Activated CD8-positive, alpha-beta memory T cell treated with anti-CD3 and anti-CD28 coated beads for 4 hours (primary cell): ENCODE measurements around the gene PRR5L.
"Not testable (repeated sequence)": the region's sequence is repeated elsewhere in the genome, so short reads cannot be mapped to it uniquely, and the experiment has no call there.

Source experiments
- DNase-seq, 2 donors: peaks; one replicate each; pipeline ENCODE4 v3.0.0-alpha.2; 2020; ENCODE audit warnings: low read depth in 2 of 2

PRR5L gene

DNA sequence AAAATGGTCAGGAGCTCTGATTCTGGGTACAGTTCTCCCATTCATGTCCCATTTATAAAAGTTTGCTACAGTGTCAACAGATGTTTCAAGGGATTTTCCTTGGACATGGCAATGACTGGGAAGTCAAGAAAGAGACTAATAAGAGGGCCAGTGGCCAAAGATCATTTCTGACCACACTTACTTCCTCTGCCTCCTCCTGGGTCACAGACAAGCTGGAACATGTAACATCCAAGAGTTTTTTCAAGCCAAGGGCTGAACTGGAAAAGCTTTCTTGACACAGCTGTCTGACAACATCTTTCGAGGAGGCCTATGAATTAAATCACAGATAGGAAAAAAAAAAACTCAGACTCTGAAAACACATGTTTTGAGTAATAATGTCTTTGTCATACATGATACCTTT is 15.6 kb upstream of the PRR5L start:
- DNase-seq = no peak

DNA sequence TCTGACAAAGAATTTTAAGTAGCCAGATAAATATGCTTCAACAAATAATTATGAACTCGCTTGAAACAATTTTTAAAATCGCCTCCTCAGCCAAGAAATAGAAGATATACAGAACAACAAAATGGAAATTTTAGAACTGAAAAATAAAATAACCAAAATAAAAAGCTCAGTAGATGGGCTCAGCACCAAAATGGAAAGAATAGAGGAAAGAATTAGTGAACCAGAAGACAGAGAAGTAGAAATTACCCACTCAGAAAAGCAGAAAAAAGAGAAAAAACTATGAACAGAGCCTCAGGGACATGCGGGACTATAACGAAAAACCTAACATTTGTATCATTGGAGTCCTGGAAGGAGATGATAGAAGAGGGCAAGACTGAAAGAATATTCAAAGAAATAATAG is 14.2 kb upstream of the PRR5L start:
- DNase-seq = no peak

DNA sequence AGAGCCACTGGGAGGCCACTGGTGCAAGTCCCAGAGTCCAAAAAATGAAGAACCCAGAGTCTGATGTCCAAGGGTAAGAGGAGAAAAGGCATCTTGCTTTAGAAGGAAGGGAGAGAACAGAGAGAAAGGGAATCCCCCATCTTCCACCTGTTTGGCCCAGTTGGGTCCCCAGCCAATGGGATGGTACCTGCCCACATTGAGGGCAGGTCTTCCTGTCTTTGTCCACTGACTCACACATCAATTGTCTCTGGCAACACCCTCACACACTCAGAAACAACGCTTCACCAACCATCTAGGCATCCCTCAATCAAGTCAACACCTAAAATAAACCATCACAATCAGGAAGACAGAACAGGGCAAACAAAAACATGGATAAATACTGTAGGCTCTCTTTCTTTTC is 13.2 kb upstream of the PRR5L start:
- DNase-seq = no peak

DNA sequence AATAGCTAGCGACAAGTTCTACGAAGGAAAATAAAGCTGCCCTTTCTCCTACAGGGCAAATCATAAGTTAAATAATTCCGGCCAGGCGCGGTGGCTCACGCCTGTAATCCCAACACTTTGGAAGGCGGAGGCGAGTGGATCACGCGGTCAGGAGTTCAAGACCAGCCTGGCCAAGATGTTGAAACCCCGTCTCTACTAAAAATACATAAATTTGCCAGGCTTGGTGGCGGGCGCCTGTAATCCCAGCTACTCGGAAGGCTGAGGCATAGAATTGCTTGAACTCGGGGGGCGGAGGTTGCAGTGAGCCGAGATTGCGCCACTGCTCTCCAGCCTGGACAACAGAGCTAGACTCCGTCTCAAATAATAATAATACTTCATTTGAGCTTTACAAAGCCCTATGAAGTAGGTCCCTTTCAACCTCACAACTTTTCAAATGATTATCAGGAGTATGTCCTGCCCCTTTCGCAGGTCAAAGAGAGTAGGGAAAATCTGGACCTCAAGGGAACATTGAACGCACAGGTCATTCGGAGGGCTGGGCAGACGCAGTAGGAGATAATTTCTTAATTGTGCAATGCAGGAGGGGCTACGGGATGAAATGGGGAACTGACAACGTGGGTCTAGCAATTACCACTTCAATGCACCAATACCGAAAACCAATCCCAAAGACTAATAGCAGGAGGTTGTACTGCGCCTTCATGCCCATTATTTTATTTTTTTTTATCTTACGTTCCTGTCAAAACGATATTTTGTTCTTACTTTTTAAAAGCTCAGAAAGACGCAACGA is 7.5 kb upstream of the PRR5L start:
- no peak for DNase-seq

DNA sequence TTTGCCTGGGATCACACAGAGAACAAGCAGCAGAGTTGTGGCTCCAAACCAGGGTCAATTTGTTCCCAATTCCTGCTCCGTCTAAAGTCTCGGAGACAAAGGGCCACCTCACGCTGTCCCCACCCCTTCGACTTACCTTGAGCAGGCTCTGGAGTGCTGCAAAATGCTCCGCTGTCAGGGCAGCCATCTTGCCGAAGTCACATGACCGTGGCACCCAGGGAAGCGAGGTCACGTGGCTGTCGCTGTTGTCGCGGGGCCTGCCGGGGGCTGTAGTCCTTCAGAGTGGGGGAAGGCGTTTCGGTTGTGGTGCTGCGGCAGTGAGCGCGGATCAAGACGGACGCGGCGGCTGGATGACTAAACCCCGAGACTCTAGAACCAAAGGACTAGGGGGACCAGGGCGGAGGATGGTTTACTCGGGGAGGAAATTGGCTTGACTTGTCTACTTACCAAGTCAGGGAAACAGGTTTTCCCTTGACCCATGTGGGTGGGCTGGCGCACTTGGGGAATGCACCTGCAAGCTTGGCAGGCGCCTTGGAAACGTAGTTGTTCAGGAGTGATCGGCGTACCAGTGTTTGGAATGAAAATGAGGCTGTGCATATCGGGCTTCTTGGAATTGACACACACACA is 6.7 kb upstream of the PRR5L start, which contains the start of gene COMMD9:
COMMD9 (minus strand) TSS at position 199 of the 627 bp plus-strand sequence; CDS start at position 187, 12 bp downstream.
- DNase-seq = peak; percentile 87 to 90

DNA sequence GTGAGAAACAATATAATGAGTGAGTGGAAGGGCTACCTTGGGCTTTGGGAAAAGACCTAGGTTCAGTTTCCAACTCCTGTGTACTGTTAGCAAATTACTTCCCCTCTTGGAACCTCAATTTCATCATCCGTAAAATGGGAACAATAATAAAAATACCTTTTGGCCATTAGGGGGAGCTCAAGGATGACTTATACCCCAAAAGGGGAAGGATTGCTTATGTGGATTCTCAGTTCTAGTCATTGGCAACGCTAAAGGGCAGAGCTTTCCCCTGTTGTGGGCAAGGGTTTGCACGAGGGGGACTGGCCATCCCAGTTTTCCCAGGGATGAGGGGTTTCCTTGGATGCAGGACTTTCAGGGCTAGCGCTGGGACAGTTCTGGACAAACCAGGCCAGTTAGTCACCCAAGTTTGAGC is 3.8 kb upstream of the PRR5L start:
- DNase-seq = no peak

DNA sequence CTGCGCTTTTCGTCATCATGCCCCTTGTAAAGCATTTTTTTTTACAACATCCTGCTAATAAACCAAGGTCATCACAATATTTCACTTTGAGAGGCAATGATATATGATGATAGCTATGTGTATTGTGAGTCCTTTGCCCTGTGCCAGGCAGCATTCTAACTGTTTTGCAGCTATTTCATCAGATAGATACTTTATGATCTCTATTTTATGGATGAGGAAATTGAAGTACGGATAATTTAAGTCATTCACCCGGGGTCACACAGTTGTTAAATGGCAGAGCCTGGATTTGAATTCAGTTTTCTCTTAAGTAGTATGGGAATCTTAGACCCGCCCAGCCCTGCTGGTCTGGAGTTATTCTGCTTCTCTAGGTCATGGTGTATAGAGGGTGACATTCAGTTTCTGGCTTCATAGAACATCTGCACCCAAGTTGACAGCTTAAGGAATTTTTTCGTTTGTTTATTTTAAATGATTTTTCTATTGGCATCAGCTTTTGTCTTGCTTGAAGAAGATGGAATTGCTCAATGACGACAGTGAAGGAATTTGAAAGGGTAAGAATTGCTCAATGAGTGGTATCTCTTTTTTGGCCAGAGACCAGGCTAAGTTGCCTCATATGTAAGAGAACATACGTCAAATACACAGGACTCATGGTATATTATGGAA is 926 bp downstream of the PRR5L start:
- no peak for DNase-seq

DNA sequence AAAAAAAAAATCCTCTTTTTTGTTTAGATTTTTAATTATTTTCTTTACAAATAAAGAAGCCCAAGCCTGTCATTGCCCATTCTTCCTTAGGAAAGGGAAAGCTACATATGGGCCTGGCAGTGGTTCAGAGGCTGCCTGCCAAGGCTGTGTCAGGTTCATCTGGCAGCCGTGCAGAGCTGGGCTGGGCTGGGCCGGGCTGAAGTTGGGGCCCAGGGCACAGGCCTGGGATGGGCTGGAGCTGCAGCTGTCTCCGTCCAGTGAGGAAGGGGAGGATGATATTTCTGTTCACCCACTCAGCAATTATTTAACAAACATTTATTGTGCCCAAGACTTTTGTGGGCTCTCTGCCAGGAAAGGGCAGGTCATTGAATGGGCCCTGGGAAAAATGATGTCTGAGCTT is 4.6 kb downstream of the PRR5L start:
- no peak for DNase-seq

DNA sequence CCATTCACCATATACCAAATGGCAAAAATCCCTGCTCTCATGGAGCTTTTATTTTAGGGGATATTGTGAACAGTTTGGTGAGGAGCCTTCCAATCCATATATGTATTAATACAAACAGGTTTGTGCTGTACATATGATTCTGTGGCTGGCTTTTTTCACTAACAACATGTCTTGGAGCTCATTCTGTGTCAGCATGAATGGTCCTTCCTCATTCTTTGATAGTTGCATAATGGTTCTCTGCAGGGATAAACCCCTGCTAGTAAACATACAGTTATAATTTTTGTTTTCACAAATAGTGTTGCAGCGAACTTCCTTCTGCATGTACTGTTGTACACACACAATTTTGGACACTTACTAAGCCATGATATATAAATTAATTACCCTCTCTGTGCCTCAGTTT is 8.3 kb downstream of the PRR5L start:
- no peak for DNase-seq

DNA sequence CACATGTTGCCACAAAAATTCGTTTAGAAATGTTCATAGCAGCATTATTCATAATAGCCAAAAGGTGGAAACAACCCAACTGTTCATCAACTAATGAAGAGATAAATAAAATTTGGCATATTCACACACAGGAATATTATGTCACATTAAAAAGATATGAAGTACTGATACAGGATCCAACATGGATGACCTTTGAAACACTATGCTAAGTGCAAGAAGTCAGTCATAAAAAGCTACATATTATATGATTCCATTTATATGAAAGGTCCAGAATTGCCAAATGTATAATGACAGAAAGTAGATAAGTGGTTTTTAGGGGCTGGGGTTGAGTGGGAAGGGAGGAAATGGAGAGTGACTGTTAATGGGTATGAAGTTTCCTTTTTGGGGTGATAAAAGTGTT is 9.0 kb downstream of the PRR5L start:
- DNase-seq = no peak

DNA sequence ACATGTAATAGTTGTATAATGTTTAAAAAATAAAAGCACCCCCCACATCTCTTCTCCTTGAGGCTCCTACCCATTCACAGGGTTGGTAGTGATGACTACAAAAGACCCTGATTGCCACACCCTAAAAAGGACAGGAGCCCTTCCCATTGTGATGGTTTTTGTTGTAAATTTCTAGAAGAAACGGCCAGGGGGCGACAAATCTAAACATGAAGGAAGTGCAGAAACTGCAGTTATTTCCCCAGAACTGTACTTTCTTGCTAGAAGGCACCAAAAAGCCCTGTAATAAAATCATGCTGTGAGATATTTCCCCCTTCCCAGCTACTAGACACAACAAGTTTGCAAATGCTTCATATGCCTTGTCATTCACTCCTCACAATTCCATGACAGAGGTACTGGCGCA is 10.8 kb downstream of the PRR5L start:
- DNase-seq = no peak

DNA sequence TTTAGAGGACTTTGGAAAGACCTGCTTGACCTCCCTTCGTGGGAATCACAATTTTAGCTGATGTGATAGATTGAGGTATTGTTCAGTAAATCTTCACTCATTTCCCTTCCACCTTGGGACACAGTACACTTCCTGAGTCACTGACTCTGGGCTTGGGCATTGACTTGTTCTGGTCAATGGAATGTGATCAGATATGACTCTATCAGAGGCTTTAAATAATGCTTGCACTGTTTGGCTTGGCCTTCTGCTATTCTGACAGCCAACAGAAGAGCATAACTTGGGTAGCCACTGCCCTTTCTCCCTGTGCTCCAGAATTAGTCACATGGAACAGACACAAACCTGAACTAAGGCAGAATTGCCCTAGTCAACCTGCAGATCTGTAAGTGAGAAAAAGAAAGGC is 12.5 kb downstream of the PRR5L start:
- DNase-seq = no peak

DNA sequence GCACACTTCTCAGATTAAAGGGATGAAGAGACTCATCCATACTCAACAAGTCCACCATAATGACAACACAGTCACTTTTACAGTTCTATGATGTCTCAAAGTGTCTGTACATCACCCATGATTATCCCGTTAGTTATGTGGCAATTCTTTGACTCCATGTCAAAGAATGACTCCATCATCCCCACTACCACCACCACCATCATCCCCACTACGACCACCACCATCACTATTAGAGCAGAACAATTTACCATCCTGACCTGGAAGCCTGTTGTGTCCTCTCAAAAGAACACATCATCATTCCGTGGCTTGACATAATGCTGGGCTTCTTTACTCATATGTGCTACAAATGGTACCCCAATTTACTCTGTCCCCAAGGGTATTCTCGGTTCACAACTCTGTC is 13.7 kb downstream of the PRR5L start:
- DNase-seq = no peak

DNA sequence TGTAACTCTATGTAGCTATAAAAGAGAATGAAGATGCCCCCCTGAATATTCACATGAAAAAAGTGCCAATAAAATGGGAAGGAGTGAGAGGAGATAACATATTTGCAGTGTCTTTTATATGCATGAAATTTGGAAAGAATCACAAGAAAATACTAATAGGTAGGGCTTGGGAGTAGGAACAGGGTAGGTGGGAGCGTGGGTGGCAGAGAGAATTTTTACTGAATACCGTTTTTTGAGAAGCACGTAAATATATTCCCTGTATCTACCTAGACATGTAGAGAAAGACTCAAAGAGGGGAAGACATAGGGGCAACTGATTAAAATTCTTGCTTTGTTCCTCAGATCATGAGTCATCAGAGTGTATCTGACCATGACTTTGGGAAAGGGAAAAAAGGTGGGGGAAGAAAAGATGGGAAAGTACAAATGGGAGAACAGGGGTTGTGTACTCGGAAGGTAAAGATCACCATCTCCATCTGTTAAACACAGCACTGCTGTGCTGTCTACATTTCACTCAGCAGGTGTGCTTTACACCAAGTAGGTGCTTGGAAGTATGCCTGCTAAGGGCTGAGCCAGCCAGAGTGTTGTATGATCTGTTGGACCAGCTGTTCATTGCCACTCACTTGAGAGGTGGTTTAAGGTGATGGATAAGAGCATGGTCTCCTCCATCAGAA is 16.0 kb downstream of the PRR5L start:
- no peak for DNase-seq

DNA sequence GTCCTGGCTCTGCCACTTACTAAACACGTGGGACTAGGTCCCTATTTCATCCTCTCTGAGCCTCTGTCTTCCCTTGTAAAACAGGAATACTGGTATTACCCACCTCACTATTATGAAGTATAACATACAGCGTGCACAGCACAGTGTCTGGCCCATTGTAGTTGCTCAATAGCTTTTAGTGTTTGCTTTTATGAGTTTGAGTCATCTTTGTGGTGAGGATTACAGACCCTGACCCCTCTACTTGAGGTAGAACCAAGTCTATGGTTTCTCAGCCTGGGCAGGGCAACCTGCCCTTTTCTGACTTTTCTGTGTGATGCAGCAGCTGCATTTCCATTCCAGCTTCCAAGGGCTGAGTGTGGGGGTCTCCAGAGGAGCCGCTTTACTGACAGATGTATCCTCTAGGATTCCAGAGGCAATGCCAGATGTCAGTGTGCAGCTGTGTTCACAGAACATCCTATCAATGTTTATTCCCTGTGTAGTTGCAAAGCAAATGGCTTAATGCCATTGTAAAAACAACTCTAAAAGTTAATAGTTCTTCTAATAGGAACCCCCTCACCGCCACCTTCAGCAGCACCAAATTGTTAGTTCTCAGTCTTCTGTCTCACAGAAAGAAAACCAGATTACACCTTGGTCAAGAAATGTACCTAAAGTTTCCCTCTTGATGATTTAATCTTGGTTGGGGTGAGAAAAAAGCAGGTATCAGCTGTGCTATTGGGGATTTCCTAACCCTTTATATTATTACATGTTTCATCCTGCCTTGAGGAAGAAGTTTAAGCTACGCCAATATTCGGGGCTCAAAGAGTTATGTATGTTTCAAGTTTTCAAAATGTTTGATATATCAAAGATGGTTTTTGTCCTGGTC is 16.8 kb downstream of the PRR5L start:
- DNase-seq = no peak

DNA sequence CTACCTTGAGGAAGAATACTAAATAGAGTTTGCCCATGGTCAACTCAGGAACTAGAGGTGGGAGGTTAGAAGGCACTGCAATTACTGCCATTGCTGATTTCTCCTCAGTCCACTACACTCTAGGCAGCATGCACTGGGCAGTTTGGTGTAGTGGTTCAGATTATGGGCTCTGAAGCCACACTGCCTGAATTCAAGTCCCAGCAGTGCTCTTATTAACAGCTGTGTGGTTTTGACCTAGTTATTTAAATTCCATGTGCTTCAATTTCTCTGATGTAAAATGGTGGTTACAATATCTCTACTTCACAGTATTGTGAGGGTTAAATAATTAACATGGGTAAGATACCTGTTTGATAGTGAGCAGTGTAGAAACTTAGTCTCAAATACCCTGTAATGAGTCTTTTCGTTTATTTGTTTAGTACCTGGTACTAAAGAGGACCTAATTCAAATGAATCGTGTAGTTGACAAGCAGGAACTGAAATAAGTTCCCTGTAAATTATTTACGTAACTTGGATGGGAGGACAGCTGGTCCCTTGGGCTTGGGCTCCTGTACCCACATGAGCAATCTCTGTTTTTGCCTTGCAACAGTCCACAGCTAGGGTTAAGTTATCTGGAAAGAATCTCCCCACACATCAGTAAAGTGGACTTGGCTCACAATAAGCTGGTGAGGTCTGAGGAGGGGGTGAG is 17.8 kb downstream of the PRR5L start:
- no peak for DNase-seq

DNA sequence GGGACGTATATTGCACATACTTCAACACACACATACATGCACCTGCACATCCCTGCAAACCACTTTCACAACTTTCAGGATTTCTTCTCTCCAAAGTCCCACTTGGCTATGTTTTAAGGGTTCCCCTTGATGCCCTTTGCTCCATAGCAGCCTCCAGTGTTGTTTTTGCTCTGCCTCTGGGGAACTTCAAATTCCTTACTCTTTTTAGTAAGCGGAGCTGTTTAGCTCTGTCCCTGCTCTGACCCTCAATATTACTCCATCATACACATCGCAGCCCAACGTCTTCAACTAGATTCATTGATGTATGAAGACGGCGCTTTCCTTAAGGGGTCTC is 18.3 kb downstream of the PRR5L start:
- no peak for DNase-seq

DNA sequence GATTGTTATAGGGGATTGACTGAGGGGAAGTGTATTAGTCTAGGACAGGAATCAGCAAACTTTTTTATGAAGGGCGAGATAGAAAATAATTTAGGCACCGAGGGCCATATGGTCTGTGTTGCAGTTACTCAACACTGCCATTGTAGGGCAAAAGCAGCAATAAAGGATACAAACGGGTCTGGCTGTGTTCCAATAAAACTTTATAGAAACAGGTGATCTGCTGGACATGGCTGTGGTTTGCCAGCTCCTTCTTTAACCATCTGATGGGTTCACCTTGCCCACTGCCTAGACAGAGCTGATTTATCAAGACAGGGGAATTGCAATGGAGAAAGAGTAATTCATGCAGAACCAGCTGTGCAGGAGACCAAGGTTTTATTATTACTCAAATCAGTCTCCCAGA is 20.0 kb downstream of the PRR5L start:
- no peak for DNase-seq

DNA sequence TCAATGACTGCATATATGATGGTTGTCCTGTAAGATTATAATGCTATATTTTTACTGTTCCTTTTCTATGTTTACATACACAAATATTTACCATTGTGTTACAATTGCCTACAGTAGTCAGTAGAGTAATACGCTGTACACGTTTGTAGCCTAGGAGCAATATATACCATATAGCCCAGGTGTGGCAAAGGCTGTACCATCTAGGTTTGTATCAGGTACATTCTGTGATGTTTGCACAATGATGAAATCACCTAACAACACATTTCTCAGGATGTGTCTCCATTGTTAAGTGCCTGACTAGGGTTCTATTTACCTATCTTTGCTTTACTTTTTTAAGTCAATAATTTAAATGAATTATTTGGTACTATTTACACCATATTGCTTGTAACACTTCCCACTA is 21.9 kb downstream of the PRR5L start:
- no peak for DNase-seq

DNA sequence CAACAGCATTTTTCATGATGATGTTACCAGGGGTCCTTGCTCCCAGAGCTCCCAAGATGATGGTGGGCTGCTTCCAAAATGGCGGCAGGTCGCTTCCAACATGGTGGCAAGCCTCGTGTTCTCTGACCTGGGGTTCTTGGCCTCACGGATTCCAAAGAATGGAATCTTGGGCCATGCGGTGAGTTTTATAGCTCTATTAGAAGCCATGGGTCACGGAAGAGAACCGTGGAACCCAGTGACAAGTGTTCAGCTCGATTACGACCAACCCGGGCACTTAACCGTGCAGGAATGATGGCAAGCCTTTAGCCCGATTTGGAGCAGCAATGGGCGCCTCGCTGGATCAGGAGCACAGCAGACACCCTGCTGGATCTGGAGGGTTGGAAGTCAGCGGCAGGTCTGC is 28.9 kb downstream of the PRR5L start:
- not testable (repeated sequence) for DNase-seq

DNA sequence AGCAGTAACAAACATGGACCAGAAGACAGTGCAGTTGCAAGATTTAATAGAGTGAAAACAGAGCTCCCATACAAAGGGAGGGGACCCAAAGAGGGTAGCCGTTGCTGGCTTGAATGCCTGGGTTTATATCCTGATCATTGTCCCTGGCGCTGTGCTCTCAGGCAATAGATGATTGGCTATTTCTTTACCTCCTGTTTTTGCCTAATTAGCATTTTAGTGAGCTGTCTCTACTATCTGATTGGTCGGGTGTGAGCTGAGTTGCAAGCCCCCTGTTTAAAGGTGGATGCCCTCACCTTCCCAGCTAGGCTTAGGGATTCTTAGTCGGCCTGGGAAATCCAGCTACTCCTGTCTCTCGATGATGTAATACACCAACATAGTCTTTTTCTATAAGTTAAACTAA is 29.3 kb downstream of the PRR5L start:
- not testable (repeated sequence) for DNase-seq
